Uterus (tissue), 4 donors: ENCODE measurements around the gene C6orf89. TPM values are rescaled to one million over a fixed set of nuclear protein-coding genes. Genes with fewer than 3 reads are reported as not detected.

Source experiments
- DNase-seq, 2 donors: peaks; one replicate each; pipeline ENCODE4 v3.0.0-alpha.2; 2019 to 2020
- H3K27ac ChIP-seq, 2 donors: fragments of 200-600 bp; sonication (generic); 1 replicate in 1 of 2; 2 replicates in 1 of 2; pipeline ENCODE4 v1.5.1; 2016 to 2018
- H3K27me3 ChIP-seq, 2 donors: fragments of 200-600 bp; sonication (generic); one replicate each; pipeline ENCODE4 v1.5.1; 2018 to 2019; ENCODE audit warnings: control low read depth in 1 of 2
- H3K36me3 ChIP-seq, 2 donors: fragments of 200-600 bp; sonication (generic); one replicate each; pipeline ENCODE4 v1.5.1; 2019; ENCODE audit warnings: control low read depth in 1 of 2
- H3K4me1 ChIP-seq, 2 donors: fragments of 200-600 bp; sonication (generic); one replicate each; pipeline ENCODE4 v1.5.1; 2018 to 2019; ENCODE audit warnings: control low read depth in 1 of 2
- H3K4me3 ChIP-seq, 2 donors: fragments of 200-600 bp; sonication (generic); 1 replicate in 1 of 2; 2 replicates in 1 of 2; pipeline ENCODE4 v1.5.1; 2018 to 2019; ENCODE audit warnings: mild to moderate bottlenecking in 1 of 2
- H3K9me3 ChIP-seq, 2 donors: fragments of 200-600 bp; sonication (generic); one replicate each; pipeline ENCODE4 v1.5.1; 2019; ENCODE audit warnings: control low read depth in 1 of 2
- CTCF ChIP-seq, 4 experiments: fragments of 200-600 bp in 2 of 4; fragments of 450-650 bp in 2 of 4; sonication (generic) in 2 of 4; IDR thresholded peaks; one replicate each; pipeline ENCODE4 v1.5.1; 2016 to 2019; ENCODE audit warnings: antibody characterized with exemption in 4 of 4, mild to moderate bottlenecking in 2 of 4, moderate library complexity in 1 of 4
- POLR2A ChIP-seq, 2 donors: fragments of 450-650 bp; IDR thresholded peaks; one replicate each; pipeline ENCODE4 v1.6.1; 2016; ENCODE audit warnings: antibody characterized with exemption in 2 of 2, mild to moderate bottlenecking in 1 of 2, moderate library complexity in 1 of 2
- intact Hi-C: fragments of 100-400 bp; cut with DNase I; formaldehyde crosslinking; loops from one replicate; pipeline ENCODE4 v1.15.1; 2023; ENCODE audit warnings: low total_unique reads
- total RNA-seq, 4 donors: library from RNA; depleted of rRNA in 3 of 4; stranded (reverse); fragments of >200 nt in 3 of 4; gene quantifications; one replicate each; pipeline versions ENCODE4 v1.1.0 to v1.2.4, GENCODE V29; 2014 to 2023
- donor health status: DM: yes; HTN: yes; CAD: no.

C6orf89 gene
- total RNA-seq, 4 donors from 2014 or later: 21.3 to 67.9 (median 42.6) TPM

- Histone ChIP-seq H3K36me3 (no peaks in the 10 kb centered on the region), H3K9me3 (no peaks in the 10 kb centered on the region), H3K4me3 (no peak overlapping the region), H3K27ac (no peak overlapping the region), H3K27me3 (no peaks in the 10 kb centered on the region), H3K4me1 (peaks cover 0 to 8% of the 10 kb centered on the region in 2 donors)
- no peak for TF ChIP-seq POLR2A (IDR thresholded peaks at IDR 0.05)
- DNase-seq: no peak
- intact Hi-C loops: no loop called here
Measured at GRCh38 chr6:36843170-36843569, 42.6 kb upstream of the C6orf89 start.

- peaks cover 5 to 8% of the 10 kb centered on the region in 2 donors for H3K4me1 ChIP-seq
- no peak for TF ChIP-seq CTCF (IDR thresholded peaks at IDR 0.05)
- TF ChIP-seq POLR2A (IDR thresholded peaks at IDR 0.05): no peak
- H3K27ac ChIP-seq: no peak overlapping the region
- H3K4me3 ChIP-seq: no peak overlapping the region
- no peaks in the 10 kb centered on the region for H3K36me3 ChIP-seq
- H3K27me3 ChIP-seq: no peaks in the 10 kb centered on the region
- DNase-seq: no peak
- H3K9me3 ChIP-seq: no peaks in the 10 kb centered on the region
- intact Hi-C loops: no loop called here
Measured at GRCh38 chr6:36844232-36845170, 41.3 kb upstream of the C6orf89 start.

- Histone ChIP-seq H3K9me3 (no peaks in the 10 kb centered on the region), H3K4me3 (no peak overlapping the region), H3K4me1 (peaks cover 6 to 7% of the 10 kb centered on the region in 2 donors), H3K27ac (no peak overlapping the region), H3K36me3 (no peaks in the 10 kb centered on the region), H3K27me3 (no peaks in the 10 kb centered on the region)
- intact Hi-C loops: no loop called here
- no peak for DNase-seq
- no peak for TF ChIP-seq CTCF (IDR thresholded peaks at IDR 0.05)
- TF ChIP-seq POLR2A (IDR thresholded peaks at IDR 0.05): no peak
Measured at GRCh38 chr6:36845233-36845632, 40.5 kb upstream of the C6orf89 start.

- no peaks in the 10 kb centered on the region for H3K27me3 ChIP-seq
- H3K9me3 ChIP-seq: no peaks in the 10 kb centered on the region
- TF ChIP-seq CTCF (IDR thresholded peaks at IDR 0.05): no peak
- TF ChIP-seq POLR2A (IDR thresholded peaks at IDR 0.05): no peak
- no peak for DNase-seq
- no peak overlapping the region for H3K27ac ChIP-seq
- H3K36me3 ChIP-seq: no peaks in the 10 kb centered on the region
- intact Hi-C loops: no loop called here
- no peak overlapping the region for H3K4me3 ChIP-seq
- peaks cover 0 to 7% of the 10 kb centered on the region in 2 donors for H3K4me1 ChIP-seq
Measured at GRCh38 chr6:36847152-36847551, 38.6 kb upstream of the C6orf89 start.

- intact Hi-C loops: no loop called here
- TF ChIP-seq POLR2A (IDR thresholded peaks at IDR 0.05): no peak
- TF ChIP-seq CTCF (IDR thresholded peaks at IDR 0.05): no peak
- peaks cover 0 to 7% of the 10 kb centered on the region in 2 donors for H3K4me1 ChIP-seq
- H3K27ac ChIP-seq: no peak overlapping the region
- H3K9me3 ChIP-seq: no peaks in the 10 kb centered on the region
- no peaks in the 10 kb centered on the region for H3K27me3 ChIP-seq
- H3K36me3 ChIP-seq: no peaks in the 10 kb centered on the region
- no peak overlapping the region for H3K4me3 ChIP-seq
- DNase-seq: no peak
Measured at GRCh38 chr6:36847991-36848390, 37.8 kb upstream of the C6orf89 start.
